Colonic mucosa (tissue), 4 donors: ENCODE data around the gene DOK5. TPM values are rescaled to one million over a fixed set of nuclear protein-coding genes. Genes with fewer than 3 reads are reported as not detected.

Experiments
- DNase-seq: peaks from one replicate; pipeline ENCODE4 v3.0.0-alpha.2; 2020
- H3K27ac ChIP-seq: fragments of 200-600 bp; one replicate; pipeline ENCODE4 v1.8.0; 2021
- H3K27me3 ChIP-seq: fragments of 200-600 bp; one replicate; pipeline ENCODE4 v1.8.0; 2021
- H3K36me3 ChIP-seq: fragments of 200-600 bp; one replicate; pipeline ENCODE4 v1.8.0; 2021
- H3K4me1 ChIP-seq: fragments of 200-600 bp; one replicate; pipeline ENCODE4 v1.8.0; 2021; ENCODE audit warnings: mild to moderate bottlenecking
- H3K4me3 ChIP-seq: fragments of 200-600 bp; one replicate; pipeline ENCODE4 v1.8.0; 2021
- H3K9ac ChIP-seq, 2 donors: one replicate each; pipeline ENCODE4 v1.7.0; 2013; ENCODE audit warnings: control low read depth in 2 of 2, low read depth in 2 of 2, low read length in 2 of 2
- H3K9me3 ChIP-seq: fragments of 200-600 bp; one replicate; pipeline ENCODE4 v1.8.0; 2021
- intact Hi-C: fragments of 100-400 bp; cut with DNase I; formaldehyde crosslinking; loops from one replicate; pipeline ENCODE4 v1.14.1; 2022
- total RNA-seq, 2 donors: library from RNA; stranded (reverse); fragmentation: NEBNext Ultra II Directional in 1 of 2; extraction: Animal tissue kit (Norgen Biotek cat#: 25700) in 1 of 2; gene quantifications; one replicate each; pipeline ENCODE4 v1.2.1, GENCODE V29; 2021
- TF ChIP-seq, protein P1 (sequence below): fragments of 200-600 bp; IDR thresholded peaks from one replicate; pipeline ENCODE4 v1.8.0; 2022; ENCODE audit warnings: antibody characterized with exemption, mild to moderate bottlenecking
- donor health status: healthy.
- donor health status: DM: no; HTN: no; CAD: no.
- donor health status: DM: no; HTN: no; CAD: no.

The DOK5 gene
- total RNA-seq: under 1 TPM in 1 of 2 donors, not detected in 1; 0.80 TPM

DNA sequence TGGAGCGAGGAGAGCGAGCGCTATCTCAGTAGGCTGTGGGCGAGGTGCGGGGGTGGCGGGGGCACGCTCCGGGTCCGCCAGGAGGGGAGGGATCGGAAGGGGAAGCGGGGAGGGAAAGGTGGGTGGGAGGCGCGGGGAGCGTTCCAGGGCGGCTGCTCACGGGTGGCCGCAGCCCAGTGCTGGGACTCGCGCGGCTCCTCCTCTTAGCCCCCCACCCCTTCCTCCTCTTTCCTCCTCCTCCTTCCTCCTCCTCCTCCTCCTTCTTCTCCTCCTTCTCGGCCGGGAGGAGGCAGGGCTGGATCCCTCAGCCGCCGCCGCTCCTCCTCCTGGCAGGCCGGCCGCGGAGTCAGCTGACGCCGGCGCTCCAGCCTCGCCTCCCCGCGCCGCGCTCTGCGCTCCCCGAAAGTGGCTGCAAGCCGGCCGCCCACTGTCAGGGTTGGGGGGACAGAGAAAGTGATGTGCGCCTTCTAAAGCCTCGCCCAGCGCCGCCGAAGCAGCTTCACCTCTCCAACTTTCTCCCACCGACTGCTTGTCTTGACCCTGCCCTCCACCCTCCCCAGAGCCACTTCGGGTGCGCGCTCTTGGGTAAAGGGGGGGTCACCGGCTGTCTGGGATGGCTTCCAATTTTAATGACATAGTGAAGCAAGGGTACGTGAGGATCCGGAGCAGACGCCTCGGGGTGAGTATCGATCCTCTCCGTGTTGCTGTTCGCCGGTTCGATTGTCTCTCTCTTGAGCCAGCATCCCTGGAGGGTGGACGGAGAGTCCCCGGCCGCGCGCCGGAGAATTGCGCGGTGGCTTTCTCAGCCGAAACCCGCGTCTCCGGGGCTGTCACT is at the start of gene DOK5:
Gene DOK5 (plus strand): TSS at position 260 of the 835 bp plus-strand sequence. CDS start 354 bp downstream, at position 614.
- H3K9ac ChIP-seq: peak within 1 kb of the TSS in 1 of 2 donors; percentile 6
- DNase-seq: no peak
- peaks cover 17% of the 10 kb centered on the region for H3K27me3 ChIP-seq

DNA sequence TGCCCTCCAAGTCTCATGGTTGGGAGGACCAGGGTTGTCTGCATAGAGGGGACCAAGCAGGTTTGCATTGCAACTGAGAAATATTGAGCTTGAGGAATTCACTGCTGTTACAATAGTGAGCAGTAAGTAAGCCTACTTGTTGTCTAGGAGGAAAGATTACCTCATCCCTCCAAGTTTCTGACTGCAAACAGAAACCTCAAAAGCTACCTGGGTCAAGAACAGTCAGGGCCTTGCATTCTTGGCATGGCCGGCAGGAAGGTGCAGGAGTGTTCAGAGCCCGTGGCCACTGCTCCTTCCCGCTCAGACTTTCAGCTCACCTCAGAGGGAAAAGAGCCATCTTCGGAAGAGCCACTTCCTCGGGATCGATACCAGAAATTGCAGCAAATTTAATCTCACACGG is 46.0 kb upstream of the DOK5 start:
- no peak for DNase-seq
- intact Hi-C loops: no loop called here
- H3K4me1 ChIP-seq: no peaks in the 10 kb centered on the region
- H3K4me3 ChIP-seq: no peak overlapping the region
- TF ChIP-seq, protein P1, sequence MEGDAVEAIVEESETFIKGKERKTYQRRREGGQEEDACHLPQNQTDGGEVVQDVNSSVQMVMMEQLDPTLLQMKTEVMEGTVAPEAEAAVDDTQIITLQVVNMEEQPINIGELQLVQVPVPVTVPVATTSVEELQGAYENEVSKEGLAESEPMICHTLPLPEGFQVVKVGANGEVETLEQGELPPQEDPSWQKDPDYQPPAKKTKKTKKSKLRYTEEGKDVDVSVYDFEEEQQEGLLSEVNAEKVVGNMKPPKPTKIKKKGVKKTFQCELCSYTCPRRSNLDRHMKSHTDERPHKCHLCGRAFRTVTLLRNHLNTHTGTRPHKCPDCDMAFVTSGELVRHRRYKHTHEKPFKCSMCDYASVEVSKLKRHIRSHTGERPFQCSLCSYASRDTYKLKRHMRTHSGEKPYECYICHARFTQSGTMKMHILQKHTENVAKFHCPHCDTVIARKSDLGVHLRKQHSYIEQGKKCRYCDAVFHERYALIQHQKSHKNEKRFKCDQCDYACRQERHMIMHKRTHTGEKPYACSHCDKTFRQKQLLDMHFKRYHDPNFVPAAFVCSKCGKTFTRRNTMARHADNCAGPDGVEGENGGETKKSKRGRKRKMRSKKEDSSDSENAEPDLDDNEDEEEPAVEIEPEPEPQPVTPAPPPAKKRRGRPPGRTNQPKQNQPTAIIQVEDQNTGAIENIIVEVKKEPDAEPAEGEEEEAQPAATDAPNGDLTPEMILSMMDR: no peak
- H3K9ac ChIP-seq: no peak overlapping the region
- H3K27me3 ChIP-seq: no peaks in the 10 kb centered on the region
- no peaks in the 10 kb centered on the region for H3K9me3 ChIP-seq
- H3K36me3 ChIP-seq: no peaks in the 10 kb centered on the region
- H3K27ac ChIP-seq: no peak overlapping the region

More for the DNA sequence above, at the start of gene DOK5:
- H3K4me1 ChIP-seq: no peaks in the 10 kb centered on the region
- no peaks in the 10 kb centered on the region for H3K9me3 ChIP-seq
- H3K27ac ChIP-seq: no peak within 1 kb of the TSS
- no peaks in the 10 kb centered on the region for H3K36me3 ChIP-seq
- TF ChIP-seq, protein P1: no peak
- peak within 1 kb of the TSS; percentile 28 for H3K4me3 ChIP-seq
- intact Hi-C loops: no loop called here

DNA sequence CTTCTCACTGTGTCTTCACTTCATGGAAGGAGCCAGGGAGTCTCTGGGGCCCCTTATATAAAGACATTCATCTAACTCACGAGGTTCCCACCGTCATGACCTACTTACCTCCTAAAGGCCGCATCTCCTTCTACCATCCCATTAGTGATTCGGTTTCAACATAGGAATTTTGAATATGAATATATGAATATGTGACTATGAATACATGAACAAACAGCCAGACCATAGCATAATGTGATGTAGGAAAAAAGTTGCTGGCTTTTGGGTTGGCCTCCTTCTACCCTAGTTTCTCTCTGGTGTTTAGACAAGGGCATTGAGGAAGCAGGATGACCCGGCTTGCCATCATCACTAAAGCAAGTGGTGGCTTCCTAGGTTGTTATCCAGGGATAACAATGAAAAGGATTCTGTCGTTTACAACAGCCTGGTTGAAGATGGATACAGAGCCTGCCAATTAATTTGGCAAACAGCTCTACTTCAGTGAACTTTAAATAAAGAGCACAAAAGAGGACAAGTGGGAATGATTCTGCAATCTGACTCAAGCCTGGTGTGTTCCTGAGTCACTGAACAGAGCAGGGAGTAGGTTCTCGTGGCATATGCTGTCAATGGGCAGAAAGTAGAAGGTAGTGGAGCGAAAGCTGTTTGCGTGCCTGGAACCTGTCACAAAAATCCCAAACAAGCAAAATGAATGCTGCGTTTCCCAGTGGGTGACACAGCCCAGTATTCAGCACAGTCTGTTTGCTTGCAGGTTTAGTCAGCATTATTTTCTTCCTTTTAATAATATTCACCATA is 44.0 kb upstream of the DOK5 start:
- Histone ChIP-seq H3K9ac (no peak overlapping the region), H3K4me1 (no peaks in the 10 kb centered on the region), H3K4me3 (no peak overlapping the region), H3K36me3 (no peaks in the 10 kb centered on the region), H3K27ac (no peak overlapping the region), H3K9me3 (no peaks in the 10 kb centered on the region), H3K27me3 (no peaks in the 10 kb centered on the region)
- TF ChIP-seq, protein P1: no peak
- no peak for DNase-seq
- intact Hi-C loops: no loop called here

DNA sequence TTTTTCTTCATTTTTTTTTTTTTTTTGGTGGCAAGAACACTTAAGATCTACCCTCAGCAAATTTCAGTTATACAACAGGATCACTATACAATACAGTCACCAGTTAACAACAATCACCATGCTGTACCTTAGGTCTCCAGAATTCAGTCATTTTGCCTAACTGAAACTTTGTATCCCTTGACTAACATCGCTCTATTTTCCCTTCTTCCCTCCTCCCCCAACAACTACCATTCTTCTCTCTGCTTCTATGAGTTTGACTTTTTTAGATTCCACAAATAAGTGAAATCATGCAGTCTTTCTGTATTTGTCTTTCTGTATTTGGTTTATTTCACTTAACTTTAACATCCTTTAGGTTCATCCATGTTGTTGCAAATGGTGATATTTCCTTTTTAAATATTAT is 42.4 kb upstream of the DOK5 start:
- TF ChIP-seq, protein P1: no peak
- Histone ChIP-seq H3K27me3 (no peaks in the 10 kb centered on the region), H3K4me3 (no peak overlapping the region), H3K4me1 (no peaks in the 10 kb centered on the region), H3K36me3 (no peaks in the 10 kb centered on the region), H3K9ac (no peak overlapping the region), H3K27ac (no peak overlapping the region), H3K9me3 (no peaks in the 10 kb centered on the region)
- no peak for DNase-seq
- intact Hi-C loops: no loop called here

DNA sequence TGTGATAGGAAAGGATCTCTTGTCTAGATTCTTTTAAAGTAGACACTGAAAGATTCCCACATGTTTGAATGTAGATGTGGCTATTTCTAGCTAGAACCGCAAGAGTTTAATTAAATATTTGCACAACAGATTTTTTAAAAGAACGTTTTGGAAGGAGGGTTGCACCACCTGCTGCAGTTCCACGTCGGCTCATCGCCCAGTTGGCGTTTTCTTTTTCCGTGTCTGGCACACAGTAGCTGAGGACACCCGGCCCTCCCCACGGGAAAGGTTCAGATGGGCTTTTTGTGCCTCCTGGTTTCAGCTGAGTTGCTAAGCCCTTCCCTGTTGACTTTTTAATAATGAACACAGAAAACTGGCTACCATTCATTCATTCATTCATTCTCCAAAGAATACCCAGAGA is 41.8 kb upstream of the DOK5 start:
- TF ChIP-seq, protein P1: no peak
- Histone ChIP-seq H3K27me3 (no peaks in the 10 kb centered on the region), H3K4me1 (no peaks in the 10 kb centered on the region), H3K9ac (no peak overlapping the region), H3K4me3 (no peak overlapping the region), H3K36me3 (no peaks in the 10 kb centered on the region), H3K9me3 (no peaks in the 10 kb centered on the region), H3K27ac (no peak overlapping the region)
- no peak for DNase-seq
- intact Hi-C loops: no loop called here
